Neuronal stem cell (in vitro differentiated cells): ENCODE data around the gene STRBP.

Experiments used
- DNase-seq: peaks from one replicate; pipeline ENCODE4 v3.0.0-alpha.2; 2013; ENCODE audit warnings: low spot score
- H2AFZ ChIP-seq: one replicate; pipeline ENCODE4 v1.6.1; 2013; ENCODE audit warnings: mild to moderate bottlenecking, low read length, inconsistent platforms
- H2AK5ac ChIP-seq: 2 replicates; pipeline ENCODE4 v1.6.1; 2013; ENCODE audit warnings: low read depth, mild to moderate bottlenecking, inconsistent platforms, low read length, moderate library complexity, mixed read lengths
- H2BK120ac ChIP-seq: 2 replicates; pipeline ENCODE4 v1.6.1; 2013; ENCODE audit warnings: low read depth, mild to moderate bottlenecking, inconsistent platforms, low read length, moderate library complexity, mixed read lengths
- H2BK12ac ChIP-seq: one replicate; pipeline ENCODE4 v1.6.1; 2013; ENCODE audit warnings: low read length, inconsistent platforms
- H2BK15ac ChIP-seq: 2 replicates; pipeline ENCODE4 v1.6.1; 2013; ENCODE audit warnings: mild to moderate bottlenecking, low read length, inconsistent platforms, mixed read lengths
- H2BK5ac ChIP-seq: one replicate; pipeline ENCODE4 v1.6.1; 2013; ENCODE audit warnings: inconsistent platforms, mild to moderate bottlenecking, low read length, moderate library complexity
- H3K14ac ChIP-seq: one replicate; pipeline ENCODE4 v1.6.1; 2013; ENCODE audit warnings: low read length, inconsistent platforms
- H3K18ac ChIP-seq: 2 replicates; pipeline ENCODE4 v1.6.1; 2013; ENCODE audit warnings: low read length, inconsistent platforms
- H3K23ac ChIP-seq: 2 replicates; pipeline ENCODE4 v1.6.1; 2013; ENCODE audit warnings: low read depth, mild to moderate bottlenecking, mixed read lengths, low read length, inconsistent platforms; ENCODE audit not compliant: poor library complexity
- H3K27ac ChIP-seq: replicated peaks from 3 replicates; pipeline ENCODE4 v1.5.1; 2013; ENCODE audit warnings: low read length, inconsistent platforms
- H3K27me3 ChIP-seq, 3 experiments: 2 replicates each; pipeline ENCODE4 v1.6.1; 2013; ENCODE audit warnings: low read length in 3 of 3, mild to moderate bottlenecking in 2 of 3, inconsistent platforms in 1 of 3, low read depth in 1 of 3, mixed read lengths in 1 of 3, moderate library complexity in 1 of 3; ENCODE audit not compliant: control insufficient read depth in 3 of 3, insufficient read depth in 3 of 3
- H3K36me3 ChIP-seq, 2 donors: replicated peaks in 1 of 2; 2 replicates each; pipeline ENCODE4 v1.6.1; 2013; ENCODE audit warnings: low read length in 2 of 2; ENCODE audit not compliant: control insufficient read depth in 2 of 2, insufficient read depth in 2 of 2
- H3K4ac ChIP-seq: 2 replicates; pipeline ENCODE4 v1.6.1; 2013; ENCODE audit warnings: inconsistent platforms, mild to moderate bottlenecking, low read length, moderate library complexity
- H3K4me1 ChIP-seq, 2 donors: 1 replicate in 1 of 2; 2 replicates in 1 of 2; pipeline ENCODE4 v1.6.1; 2013; ENCODE audit warnings: low read length in 2 of 2, low read depth in 1 of 2; ENCODE audit not compliant: control insufficient read depth in 2 of 2, insufficient read depth in 1 of 2
- H3K4me2 ChIP-seq: one replicate; pipeline ENCODE4 v1.6.1; 2013; ENCODE audit warnings: mild to moderate bottlenecking, low read length, inconsistent platforms; ENCODE audit not compliant: insufficient read depth, poor library complexity, severe bottlenecking
- H3K4me3 ChIP-seq, 2 donors: 2 replicates each; pipeline ENCODE4 v1.5.1; 2013; ENCODE audit warnings: low read length in 2 of 2, mild to moderate bottlenecking in 2 of 2, inconsistent platforms in 1 of 2, moderate library complexity in 1 of 2
- H3K79me1 ChIP-seq: one replicate; pipeline ENCODE4 v1.6.1; 2013; ENCODE audit warnings: low read depth, mild to moderate bottlenecking, inconsistent platforms, low read length, moderate library complexity
- H3K9ac ChIP-seq: one replicate; pipeline ENCODE4 v1.6.1; 2013; ENCODE audit warnings: mild to moderate bottlenecking, low read depth, low read length, inconsistent platforms; ENCODE audit not compliant: poor library complexity
- H3K9me3 ChIP-seq, 2 donors: replicated peaks in 1 of 2; 2 replicates each; pipeline versions ENCODE3 to v1.6.1; 2013; ENCODE audit warnings: low read length in 2 of 2, mild to moderate bottlenecking in 2 of 2, inconsistent platforms in 1 of 2, low read depth in 1 of 2, mixed read lengths in 1 of 2, moderate library complexity in 1 of 2; ENCODE audit not compliant: control insufficient read depth in 2 of 2, insufficient read depth in 1 of 2
- H4K8ac ChIP-seq: one replicate; pipeline ENCODE4 v1.6.1; 2013; ENCODE audit warnings: low read depth, mild to moderate bottlenecking, inconsistent platforms, low read length, moderate library complexity
- H4K91ac ChIP-seq: one replicate; pipeline ENCODE4 v1.6.1; 2013; ENCODE audit warnings: low read length, low read depth, mild to moderate bottlenecking, inconsistent platforms; ENCODE audit not compliant: poor library complexity
- WGBS, 2 donors: extraction: QIAGEN DNeasy Blood & Tissue Kit; methylation state at CpG; one replicate each; pipeline ENCODE4 v1.1.7; 2013; ENCODE audit warnings: missing lambda C conversion rate in 2 of 2, mixed read lengths in 1 of 2; ENCODE audit not compliant: insufficient read length in 2 of 2, insufficient replicate concordance in 1 of 2; ENCODE audit errors: extremely low coverage in 2 of 2; 5-methylcytosine and 5-hydroxymethylcytosine counted together

Gene STRBP

GRCh38 chr9:123108976-123109375, 159.4 kb downstream of the STRBP start:
- no peak overlapping the region for H3K9ac ChIP-seq
- no peak overlapping the region for H3K4me3 ChIP-seq
- no peak overlapping the region for H3K14ac ChIP-seq
- H2BK12ac ChIP-seq = no peak overlapping the region
- no peak overlapping the region for H3K4me2 ChIP-seq
- H4K91ac ChIP-seq = no peak overlapping the region
- peaks cover 33 to 79% of the 10 kb centered on the region in 2 donors for H3K36me3 ChIP-seq
- DNase-seq = no peak
- H3K9me3 ChIP-seq = no peaks in the 10 kb centered on the region
- no peak overlapping the region for H3K23ac ChIP-seq
- no CpG with 5 or more reads among the region's 9 CpGs for whole genome bisulfite sequencing, 2 donors
- H3K79me1 ChIP-seq = no peaks in the 10 kb centered on the region
- no peak overlapping the region for H4K8ac ChIP-seq
- no peak overlapping the region for H2AK5ac ChIP-seq
- H2BK120ac ChIP-seq = no peak overlapping the region
- H2BK15ac ChIP-seq = no peak overlapping the region
- H2AFZ ChIP-seq = no peak overlapping the region
- H3K27me3 ChIP-seq = no peaks in the 10 kb centered on the region
- peaks cover 0 to 3% of the 10 kb centered on the region in 2 donors for H3K4me1 ChIP-seq
- H3K27ac ChIP-seq = no peak overlapping the region
- H3K18ac ChIP-seq = no peak overlapping the region
- H2BK5ac ChIP-seq = no peak overlapping the region
- H3K4ac ChIP-seq = no peak overlapping the region

- Histone ChIP-seq H3K27me3 (no peaks in the 10 kb centered on the region), H3K4me2 (no peak overlapping the region), H2BK15ac (no peak overlapping the region), H2AK5ac (no peak overlapping the region), H3K4me3 (no peak overlapping the region), H4K91ac (no peak overlapping the region), H3K14ac (no peak overlapping the region), H3K4me1 (peaks cover 0 to 7% of the 10 kb centered on the region in 2 donors), H3K36me3 (peaks cover 38 to 82% of the 10 kb centered on the region in 2 donors), H2BK120ac (no peak overlapping the region), H2BK12ac (no peak overlapping the region), H4K8ac (no peak overlapping the region), H2BK5ac (no peak overlapping the region), H3K18ac (no peak overlapping the region), H3K9ac (no peak overlapping the region), H3K79me1 (no peaks in the 10 kb centered on the region), H2AFZ (no peak overlapping the region), H3K23ac (no peak overlapping the region), H3K27ac (no peak overlapping the region), H3K9me3 (no peaks in the 10 kb centered on the region), H3K4ac (no peak overlapping the region)
- no peak for DNase-seq
- WGBS, 2 donors = no CpG with 5 or more reads among the region's 11 CpGs
Measured at GRCh38 chr9:123107639-123108285, 160.6 kb downstream of the STRBP start.

GRCh38 chr9:123105490-123105889, 162.9 kb downstream of the STRBP start:
- Histone ChIP-seq H2BK15ac (no peak overlapping the region), H3K79me1 (no peaks in the 10 kb centered on the region), H3K27ac (no peak overlapping the region), H3K27me3 (no peaks in the 10 kb centered on the region), H4K8ac (no peak overlapping the region), H2AFZ (no peak overlapping the region), H2BK5ac (no peak overlapping the region), H3K9ac (no peak overlapping the region), H3K23ac (no peak overlapping the region), H3K4me2 (no peak overlapping the region), H3K18ac (no peak overlapping the region), H3K36me3 (peaks cover 44 to 98% of the 10 kb centered on the region in 2 donors), H3K4me3 (no peak overlapping the region), H2BK12ac (no peak overlapping the region), H3K9me3 (no peaks in the 10 kb centered on the region), H3K4ac (no peak overlapping the region), H4K91ac (no peak overlapping the region), H3K4me1 (peaks cover 0 to 8% of the 10 kb centered on the region in 2 donors), H2AK5ac (no peak overlapping the region), H2BK120ac (no peak overlapping the region), H3K14ac (no peak overlapping the region)
- 100% methylated on average over 1 of the region's 5 CpGs for WGBS, 2 donors
- no peak for DNase-seq

- Histone ChIP-seq H3K79me1 (no peaks in the 10 kb centered on the region), H3K4me3 (peak overlapping the region in 1 of 2 donors; percentile 16), H3K4ac (no peak overlapping the region), H3K9me3 (no peaks in the 10 kb centered on the region), H2AFZ (no peak overlapping the region), H2BK5ac (no peak overlapping the region), H2BK12ac (no peak overlapping the region), H3K36me3 (peaks cover 46 to 98% of the 10 kb centered on the region in 2 donors), H3K14ac (no peak overlapping the region), H3K4me1 (peaks cover 0 to 8% of the 10 kb centered on the region in 2 donors), H3K27ac (no peak overlapping the region), H2AK5ac (no peak overlapping the region), H4K91ac (no peak overlapping the region), H3K4me2 (no peak overlapping the region), H4K8ac (no peak overlapping the region), H2BK15ac (no peak overlapping the region), H3K23ac (no peak overlapping the region), H3K9ac (no peak overlapping the region), H3K18ac (no peak overlapping the region), H3K27me3 (no peaks in the 10 kb centered on the region), H2BK120ac (no peak overlapping the region)
- DNase-seq = no peak
- no CpG with 5 or more reads among the region's 7 CpGs for WGBS, 2 donors
Measured at GRCh38 chr9:123104807-123105206, 163.6 kb downstream of the STRBP start.
